NCI-H1436 (cell line): ENCODE data around the gene WT1.
"Not testable (repeated sequence)": the region's sequence is repeated elsewhere in the genome, so short reads cannot be mapped to it uniquely, and the experiment has no call there.

ENCODE experiments used
- DNase-seq: peaks from one replicate; lab custom pipeline; 2025; lab: John Stamatoyannopoulos, UW

WT1 gene

DNA sequence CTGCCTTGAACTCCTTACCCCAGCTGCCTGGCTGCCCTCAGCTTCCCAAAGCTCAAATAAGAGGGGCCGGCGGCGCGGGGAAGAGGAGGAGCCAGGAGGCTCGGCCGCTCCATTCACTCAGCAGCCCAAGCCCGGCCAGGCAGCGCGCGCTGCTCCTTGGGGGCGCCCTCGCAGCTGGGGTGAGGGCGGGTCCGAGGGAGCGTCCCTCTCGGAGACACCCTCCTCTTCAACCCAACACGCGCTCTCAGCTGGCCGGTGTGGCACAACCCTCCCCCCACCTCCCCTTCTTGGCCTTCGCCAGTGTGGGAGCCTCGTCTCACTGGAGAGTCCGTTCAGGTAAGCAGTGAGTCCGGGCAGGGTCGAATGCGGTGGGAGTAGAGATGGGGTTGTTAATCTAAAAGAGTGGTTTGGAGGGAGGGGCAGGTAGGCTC lies at the start of gene WT1:
Gene WT1 (minus strand): TSS at position 29 of the 431 bp plus-strand sequence.
- no peak for DNase-seq

DNA sequence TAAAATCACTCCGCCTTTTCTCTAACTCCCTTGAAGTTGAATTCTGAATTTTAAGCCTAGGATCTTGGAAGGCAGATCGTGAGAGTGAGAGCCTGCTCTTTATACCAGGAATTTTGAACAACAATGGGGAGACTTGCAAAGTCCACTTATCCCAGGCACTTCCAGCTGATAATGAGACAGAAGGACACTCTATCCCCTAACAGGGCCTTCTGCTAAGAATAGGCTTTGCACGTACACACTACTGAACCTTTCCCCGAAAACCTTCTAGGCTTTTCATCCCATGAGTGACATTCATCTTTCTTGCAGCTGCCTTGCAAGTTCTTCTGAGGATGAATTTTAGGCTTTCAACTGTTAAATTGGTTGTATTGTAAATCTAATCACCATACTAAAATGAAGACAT lies 44.0 kb upstream of the WT1 start:
- no peak for DNase-seq

DNA sequence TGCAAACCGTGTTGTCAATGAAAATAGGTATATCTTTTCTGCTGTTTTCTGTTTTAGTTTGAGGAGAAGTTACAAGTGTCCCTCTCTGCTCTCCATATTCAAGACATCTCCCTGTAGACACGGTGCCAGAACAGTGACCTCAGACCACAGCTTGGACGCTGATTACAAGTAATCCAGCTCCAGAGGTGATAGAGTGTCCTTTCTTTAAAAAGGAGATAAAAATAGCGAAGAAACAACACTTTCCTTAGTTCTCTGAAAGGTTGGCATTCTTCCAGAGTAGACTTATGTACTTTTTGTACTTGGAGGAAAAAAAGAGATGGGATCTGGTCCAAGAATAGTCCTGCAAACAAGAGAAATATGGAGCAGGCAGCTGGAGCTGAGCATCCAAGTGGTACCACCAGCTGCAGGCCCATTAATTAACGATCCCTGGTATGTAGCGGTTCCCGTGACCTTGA lies 43.0 kb upstream of the WT1 start:
- DNase-seq, result no peak

DNA sequence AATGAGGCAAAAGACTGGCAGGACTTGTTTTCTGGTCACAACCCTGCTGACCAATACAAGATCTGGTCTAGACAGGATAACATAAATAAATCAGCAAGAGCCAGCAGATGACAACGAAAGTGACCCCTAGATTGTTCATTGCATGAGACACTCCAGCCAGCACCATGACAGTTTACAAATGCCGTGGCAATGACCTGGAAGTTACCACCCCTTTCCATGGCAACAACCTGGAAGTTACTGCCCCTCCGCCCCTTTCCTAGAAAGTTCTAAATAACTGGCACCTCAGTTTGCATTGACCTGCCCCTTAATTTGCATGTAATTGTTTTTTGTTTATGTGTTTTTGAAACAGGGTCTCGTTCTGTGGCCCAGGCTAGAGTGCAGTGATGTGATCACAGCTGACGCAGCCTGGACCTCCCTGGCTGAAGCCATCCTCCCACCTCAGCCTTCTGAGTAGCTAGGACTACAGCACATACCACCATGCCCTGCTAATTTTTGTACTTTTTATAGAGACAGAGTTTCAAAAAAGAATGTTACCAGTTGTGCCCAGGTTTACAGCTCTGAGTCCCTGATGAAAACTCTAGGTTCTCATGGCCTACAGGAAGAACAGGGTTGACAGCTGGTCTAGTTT lies 38.1 kb upstream of the WT1 start:
- no peak for DNase-seq

DNA sequence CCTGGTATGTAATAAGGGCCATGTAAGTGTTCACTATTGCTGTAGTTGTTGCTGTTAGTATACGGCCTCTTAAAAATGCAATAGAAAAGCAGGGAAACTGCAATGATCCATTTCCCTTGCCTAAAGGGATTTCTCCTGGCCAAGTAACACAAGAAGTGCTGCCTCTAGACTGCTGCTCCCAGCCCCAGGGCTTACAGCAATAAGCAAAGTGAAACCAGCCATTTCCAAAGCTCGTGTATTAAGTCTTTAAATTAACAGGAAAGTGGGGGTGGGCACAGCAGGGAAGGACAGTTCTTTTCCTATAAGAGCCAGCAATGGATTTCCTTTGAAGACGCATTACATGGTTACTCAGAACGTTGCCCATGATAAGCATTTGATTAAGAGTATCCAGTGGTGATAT lies 36.9 kb upstream of the WT1 start:
- DNase-seq, result no peak

DNA sequence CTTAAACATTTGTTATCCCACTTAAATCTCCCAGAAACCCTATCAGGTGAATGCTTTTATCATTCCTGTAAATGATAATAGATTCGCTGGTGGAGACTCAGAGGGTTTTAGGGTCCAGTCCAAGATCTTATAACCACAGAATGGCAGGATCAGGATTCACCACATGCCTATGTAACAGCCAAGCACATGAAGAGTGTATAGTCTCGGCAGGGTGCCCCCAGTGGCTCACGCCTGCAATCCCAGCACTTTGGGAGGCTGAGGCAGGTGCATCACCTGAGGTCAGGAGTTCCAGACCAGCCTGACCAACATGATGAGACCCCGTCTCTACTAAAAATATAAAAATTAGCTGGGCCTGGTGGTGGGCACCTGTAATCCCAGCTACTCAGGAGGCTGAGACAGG lies 36.2 kb upstream of the WT1 start:
- DNase-seq, result not testable (repeated sequence)

DNA sequence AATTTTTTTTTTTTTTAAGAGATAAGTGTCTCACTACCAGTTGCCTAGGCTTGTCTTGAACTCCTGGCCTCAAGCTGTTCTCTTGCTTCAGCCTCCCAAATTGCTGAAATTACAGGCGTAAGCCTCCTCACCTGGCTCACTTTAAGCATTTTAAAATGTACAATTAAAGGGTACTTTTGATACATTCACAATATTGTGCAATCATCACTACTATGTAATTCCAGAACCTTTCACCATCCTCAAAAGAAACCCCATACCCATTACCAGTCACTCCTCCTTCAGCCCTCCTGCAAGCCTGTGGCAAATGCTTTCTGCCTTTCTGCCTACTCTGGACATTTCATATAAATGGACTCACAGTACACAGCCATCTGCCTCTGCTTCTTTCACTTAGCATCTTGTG lies 34.5 kb upstream of the WT1 start:
- no peak for DNase-seq

DNA sequence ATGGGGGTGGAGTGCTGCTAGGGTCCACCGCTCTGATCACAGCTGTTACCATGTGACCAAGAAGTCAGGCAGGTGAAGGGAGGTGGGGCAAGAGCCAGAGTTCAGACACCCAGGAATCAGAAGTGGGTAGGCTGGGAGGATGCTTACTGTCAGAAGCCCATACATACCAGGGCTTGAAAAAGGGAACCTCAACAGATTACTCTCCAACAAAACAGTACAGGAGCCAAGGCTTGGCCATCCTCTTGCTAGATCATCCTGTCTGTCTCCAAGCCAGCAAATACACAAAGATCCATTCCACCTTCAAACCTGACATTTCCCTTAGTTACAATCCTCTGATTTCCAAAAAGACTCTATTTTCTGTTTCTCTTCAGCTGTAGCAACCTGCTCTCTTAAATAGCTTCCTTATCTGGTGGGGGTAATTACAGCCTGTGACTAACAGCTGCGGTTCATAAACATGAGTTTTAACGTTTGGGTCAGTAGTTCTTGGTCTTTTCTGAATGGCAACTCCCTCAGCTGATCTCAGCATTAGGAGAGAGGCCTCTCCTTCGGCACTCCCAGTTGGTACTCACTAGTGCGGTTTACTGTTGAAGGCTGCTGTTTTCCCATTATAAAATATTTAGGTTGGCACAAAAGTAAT lies 31.1 kb upstream of the WT1 start:
- DNase-seq, result no peak

DNA sequence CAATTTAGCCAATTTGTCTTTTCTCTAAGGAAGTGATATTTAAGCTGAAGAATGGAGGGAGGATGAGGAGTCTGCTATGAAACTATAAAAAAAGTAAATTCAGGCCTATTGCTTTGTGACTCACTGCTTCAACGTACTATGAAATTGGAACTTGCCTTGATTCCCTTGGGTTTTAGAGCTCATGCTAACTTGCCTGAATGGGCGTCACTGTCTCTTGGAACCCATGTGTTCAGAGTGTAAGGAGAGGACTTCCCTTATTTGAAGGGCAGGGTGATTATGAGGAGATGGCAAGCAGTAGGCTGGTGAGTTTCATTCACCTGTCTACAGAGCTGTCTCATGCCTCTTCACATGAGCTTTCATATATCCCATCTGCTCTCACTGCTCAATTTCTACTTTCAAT lies 28.7 kb upstream of the WT1 start:
- DNase-seq, result no peak

DNA sequence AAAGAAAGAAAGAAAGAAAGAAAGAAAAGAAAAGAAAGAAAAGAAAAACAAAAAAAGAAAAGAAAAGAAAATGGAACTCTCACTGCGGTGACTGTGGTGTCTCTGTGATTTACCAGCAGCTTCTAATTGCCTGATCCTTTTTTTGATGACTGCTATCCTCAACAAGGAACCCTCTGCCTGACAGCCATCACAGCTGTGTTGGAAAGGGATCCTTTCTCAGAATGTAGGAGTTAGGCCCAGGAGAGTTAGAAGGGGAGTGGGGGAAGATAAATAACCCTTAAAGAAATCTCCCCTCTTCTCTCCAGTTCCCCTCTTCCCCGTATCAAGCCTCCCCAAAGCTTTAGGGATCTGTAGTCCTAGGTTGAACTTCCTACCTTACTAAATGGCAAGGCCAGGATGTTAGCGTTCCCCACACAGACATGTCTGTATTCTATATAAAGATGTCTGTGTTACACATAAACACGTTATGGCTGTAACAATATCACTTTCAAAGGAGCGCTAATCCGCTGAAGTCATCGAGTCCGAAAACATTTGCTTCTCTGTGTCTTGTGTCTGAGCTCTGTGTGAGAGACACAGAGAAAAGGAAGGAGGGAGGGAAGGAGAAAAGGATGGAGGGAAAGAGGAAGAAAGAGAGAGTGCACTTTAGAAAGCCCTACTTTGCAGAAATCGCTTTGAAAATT lies 26.8 kb upstream of the WT1 start:
- DNase-seq, result no peak

DNA sequence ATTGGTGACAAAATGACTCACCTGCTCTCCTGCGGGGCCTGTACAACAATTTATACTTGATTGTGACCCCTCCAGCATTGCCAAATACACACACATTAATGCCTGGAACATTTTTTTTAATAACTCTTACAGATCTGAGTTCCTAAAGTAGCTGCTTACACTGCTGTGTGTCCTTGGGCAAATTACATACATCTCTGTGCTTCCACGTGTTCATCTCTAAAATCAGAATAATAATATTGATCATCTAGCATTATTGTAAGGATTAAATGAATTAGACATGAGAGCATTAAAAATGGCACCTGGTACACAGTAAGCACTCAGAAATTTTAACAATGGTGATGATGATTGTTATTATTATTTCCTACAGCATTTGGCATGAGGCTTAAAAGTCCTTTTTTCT lies 21.5 kb upstream of the WT1 start:
- no peak for DNase-seq

DNA sequence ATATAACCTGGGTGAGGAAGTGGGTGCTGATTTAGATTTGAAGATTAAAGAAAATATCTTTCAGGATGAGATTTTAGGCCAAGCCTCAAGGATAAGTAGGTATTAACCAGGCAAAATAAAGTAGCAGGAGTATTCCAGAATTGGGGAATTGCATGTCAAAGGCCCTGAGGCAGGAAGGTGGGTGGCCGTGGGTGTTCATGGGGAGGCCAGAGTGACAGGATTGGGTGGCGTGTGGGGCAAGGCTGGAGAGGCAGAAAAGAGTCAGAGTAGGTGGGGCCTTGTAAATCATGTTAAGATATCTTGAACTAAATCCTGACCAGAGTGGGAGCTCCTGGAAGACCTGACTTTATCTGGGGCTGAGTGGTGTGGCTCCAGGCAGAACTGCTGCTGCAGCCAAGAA lies 19.7 kb upstream of the WT1 start:
- DNase-seq, result no peak

DNA sequence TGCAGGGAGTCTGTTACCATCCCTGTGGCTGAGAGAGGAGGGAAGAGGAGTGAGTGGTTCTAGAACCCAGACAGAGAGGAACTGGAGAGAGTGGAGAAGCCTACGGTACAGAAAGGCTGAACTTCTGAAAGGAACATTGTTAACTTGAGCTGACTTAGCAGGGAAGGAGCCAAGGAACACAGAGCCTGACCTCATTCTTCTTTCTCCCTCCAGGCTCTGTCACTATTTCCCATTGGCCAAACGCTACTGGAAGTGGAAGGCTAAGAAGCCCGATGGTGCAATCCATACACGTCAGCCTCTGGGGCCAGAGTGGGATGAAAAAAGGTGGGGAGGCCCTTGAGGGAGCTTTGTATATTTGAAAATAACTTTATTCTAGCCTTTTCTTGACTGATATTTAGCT lies 16.5 kb upstream of the WT1 start:
- no peak for DNase-seq

DNA sequence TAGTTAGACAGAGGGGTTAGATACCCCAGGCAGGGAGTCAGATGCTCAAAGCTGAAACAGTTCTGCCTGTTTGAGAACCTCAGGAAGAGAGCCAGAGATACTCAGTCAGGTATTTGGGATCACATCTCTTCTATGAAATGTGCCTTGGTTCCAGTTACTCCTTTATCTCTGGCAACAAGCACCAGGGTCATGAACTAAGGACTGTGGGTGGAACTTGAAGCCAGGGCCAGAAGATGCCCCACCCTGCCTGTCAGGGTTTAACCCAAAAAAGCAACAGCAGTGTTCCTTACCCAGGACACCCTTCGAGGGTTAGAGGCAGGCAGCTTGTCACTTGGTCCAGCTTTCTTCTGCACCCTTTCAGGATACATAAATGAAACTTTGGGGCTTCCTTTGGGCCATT lies 15.0 kb upstream of the WT1 start:
- no peak for DNase-seq

DNA sequence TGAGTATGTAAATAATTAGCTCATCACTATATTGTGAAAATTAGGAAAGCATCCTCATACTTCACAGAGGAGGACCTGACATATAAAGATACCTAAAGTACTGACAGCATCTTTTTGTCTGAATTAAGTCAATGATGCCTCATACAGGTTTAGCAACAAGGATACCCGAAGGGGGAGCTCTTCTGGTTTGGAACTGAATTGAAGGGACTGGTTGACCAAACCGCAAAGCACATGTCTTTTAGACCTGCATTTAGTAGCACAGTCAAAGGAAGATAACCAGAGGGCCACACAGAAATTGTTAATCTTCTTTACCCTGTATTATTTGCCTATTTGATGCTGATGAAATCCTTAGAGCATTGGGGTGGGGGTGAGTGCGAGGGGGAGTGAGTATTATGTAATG lies 12.9 kb upstream of the WT1 start:
- DNase-seq, result no peak

DNA sequence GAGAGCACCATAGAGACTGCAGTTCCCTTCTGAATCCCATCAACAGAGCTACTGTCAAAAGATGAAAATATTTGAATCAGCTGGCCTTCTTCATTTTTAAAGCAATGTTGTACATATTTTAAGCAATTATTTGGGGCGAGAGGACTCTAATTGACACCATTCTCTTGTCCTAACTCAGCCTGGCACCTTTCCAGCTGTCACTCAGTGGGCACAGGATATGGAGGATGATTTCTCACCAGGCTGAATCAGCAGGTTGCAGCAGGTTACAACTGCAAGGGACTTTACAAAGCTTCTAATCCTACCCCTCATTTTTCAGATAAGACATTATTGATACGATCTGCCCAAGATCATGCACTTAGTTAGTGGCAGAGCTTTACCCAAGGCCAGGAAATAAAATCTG lies 11.9 kb upstream of the WT1 start:
- DNase-seq, result no peak

DNA sequence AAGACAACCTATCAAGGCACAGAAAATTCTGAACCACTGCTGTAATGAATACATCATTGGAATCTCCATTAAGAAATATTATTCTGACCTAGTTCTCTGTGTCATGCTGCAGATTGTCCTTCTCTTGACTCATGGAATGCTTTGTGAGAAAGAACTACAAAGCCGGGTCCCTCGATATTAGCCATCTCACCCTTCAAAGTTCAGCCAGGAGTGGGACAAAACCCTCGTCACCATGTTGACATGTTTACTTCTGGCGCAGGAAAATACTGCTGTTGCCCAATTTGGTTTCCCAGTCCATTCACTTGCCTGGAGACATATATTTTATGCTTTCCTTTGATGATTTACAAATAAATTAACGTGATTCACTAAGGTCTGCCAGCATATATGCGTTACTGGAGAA lies 10.9 kb upstream of the WT1 start:
- DNase-seq, result no peak

DNA sequence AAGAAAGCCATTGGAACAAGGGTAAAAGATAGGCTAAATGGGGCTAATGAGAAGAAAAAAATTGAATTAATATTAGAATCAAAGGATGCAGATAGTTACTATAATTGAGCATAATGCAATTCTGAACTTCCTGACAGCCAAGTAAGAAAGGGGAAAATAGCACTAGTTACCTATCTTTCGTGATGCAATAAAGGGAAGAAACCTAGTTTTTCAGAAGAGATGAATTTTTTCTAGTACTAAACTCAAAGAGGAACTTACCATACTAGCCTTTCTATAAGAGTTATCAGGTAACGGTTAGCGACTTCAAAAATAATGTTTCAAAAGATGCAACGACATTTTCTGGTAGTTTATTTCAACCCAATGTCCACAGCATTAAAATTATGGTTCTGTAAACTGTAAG lies 8.8 kb upstream of the WT1 start:
- no peak for DNase-seq

DNA sequence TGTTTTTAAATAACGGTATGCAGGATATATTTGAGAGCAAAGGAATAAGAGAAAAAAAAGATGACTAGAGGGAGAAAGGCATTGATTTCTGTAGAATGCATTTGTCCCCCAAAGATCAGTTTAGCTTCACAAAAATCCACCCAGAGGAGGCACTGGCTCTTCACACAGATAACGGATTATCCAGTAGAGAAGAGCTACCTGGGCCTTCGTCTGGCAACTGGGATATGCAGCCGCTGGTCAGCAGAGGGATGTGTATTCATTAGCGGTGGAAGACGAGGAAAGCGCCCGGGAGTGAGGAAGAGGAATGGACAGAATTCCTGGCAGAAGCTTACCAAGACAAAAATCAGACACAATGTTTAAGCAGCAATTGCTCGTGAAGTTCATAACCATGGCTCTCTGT lies 5.6 kb upstream of the WT1 start:
- no peak for DNase-seq

DNA sequence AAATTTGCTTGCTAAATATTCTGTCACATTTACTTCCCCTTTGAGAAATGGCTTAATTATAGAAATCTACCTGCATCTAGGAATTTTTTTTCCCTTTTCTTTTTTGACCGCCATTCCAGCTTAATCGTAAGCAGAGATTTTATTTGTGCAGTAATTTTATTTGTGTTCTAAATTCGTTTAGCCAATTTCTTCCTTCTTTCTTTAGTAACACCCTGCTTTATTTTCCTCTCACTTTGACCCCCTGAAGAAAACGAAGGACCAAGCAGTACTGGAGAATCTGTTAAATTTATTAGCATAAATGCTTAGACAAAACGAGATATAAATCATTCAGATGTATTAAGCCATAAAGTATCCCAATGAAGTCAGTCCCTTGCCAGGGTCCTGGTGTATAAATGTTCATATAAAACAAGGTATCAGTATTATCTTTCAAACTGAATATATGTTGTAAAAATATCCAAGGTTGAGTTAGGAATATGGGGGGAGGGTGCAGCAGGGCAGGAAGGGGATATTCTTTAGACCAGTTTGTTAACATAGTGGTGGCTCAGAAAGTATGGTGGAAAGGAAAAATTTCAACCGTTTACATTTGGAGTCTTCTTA lies 5.1 kb upstream of the WT1 start:
- DNase-seq, result no peak

DNA sequence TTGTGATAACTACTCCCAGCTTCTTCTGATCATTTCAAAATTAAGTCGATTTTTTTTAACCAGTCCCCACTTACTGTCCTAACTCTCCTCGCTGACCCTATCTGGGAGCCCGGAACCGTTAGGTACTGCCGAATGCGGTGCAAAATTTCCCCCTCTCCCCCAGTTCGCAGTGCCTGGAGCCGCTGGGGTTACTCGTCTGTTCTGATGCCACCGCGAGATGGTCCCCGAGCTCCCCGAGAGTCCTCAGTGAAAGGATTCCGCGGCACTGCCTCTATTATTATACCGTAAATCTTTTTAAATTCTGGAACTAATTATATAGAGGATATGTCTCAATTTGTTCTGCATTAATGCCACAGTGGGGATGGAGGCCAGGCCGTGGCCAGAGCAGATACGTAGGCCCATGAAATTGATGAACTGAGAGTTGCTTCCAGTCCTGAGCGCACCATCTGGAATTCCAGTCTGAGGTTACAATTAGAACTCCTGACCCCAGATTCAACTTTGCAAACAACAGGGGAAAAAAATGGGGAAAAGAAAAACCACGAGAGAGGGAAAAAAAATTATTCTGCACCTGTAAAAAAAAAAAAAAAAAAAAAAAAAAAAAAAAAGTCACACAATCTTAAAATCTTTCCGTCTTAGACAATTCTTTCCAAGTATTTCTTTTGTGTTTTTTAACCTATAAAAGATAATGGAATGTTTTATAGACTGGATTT lies 4.3 kb upstream of the WT1 start:
- no peak for DNase-seq

DNA sequence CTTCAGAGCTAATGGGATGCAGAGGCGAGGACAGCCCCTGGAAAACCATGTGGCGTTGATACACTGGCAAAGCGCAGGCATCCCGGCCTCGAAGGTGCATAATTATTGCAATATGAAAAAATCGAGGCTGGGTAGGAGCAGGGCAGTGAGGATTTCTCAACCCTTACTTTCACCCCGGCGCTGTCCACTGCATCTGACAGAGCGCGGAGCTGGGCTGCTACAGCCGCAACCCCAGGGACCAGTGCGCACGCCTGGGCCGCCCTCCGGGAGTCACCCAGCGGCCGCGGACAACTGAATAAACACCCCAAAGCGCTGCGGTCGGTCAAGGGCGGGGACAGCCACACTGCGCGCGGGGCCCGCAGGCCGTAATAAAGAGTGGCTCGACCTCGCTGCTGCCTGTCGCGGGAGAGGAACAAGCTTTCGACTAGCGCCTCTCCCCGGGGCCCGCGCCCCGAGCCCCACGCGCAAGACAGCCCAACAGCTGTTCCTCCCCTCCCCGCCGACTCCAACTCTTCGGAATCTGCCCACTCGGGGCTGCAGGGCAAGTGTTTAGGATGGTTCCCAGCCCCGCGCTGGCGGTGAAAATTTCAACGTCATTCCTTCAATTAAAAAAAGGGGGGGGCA lies 3.6 kb upstream of the WT1 start:
- no peak for DNase-seq
